Brain microvascular endothelial cell (primary cell): ENCODE measurements around the gene RAB40C.

Experiments
- DNase-seq: peaks from one replicate; pipeline ENCODE4 v3.0.0-alpha.2; 2020
- H3K27ac ChIP-seq: fragments of 250-450 bp; sonication (Bioruptor Pico); 2 replicates; pipeline ENCODE4 v1.5.1; 2020; ENCODE audit warnings: mild to moderate bottlenecking, moderate library complexity
- H3K27me3 ChIP-seq: fragments of 250-450 bp; sonication (Bioruptor Pico); replicated peaks from 2 replicates; pipeline ENCODE4 v1.5.1; 2020; ENCODE audit warnings: mild to moderate bottlenecking
- H3K36me3 ChIP-seq: fragments of 250-450 bp; sonication (Bioruptor Pico); replicated peaks from 2 replicates; pipeline ENCODE4 v1.5.1; 2020; ENCODE audit warnings: mild to moderate bottlenecking
- H3K4me3 ChIP-seq: 2 replicates; pipeline ENCODE4 v1.5.1; 2011; ENCODE audit warnings: low read depth, mild to moderate bottlenecking, control low read depth, low read length, moderate library complexity
- in situ Hi-C: cut with HindIII; loops from 2 replicates; pipeline ENCODE4 v1.10.0; 2017; ENCODE audit warnings: low sequenced_read_pairs, low pct_ligation_motif_present
- TF ChIP-seq, protein P1 (sequence below): IDR thresholded peaks from 2 replicates; pipeline ENCODE4 v1.5.1; 2011; ENCODE audit warnings: low read depth, mild to moderate bottlenecking, moderate library complexity, low read length, control low read depth, inconsistent platforms; ENCODE audit errors: missing control alignments

The RAB40C gene

DNA sequence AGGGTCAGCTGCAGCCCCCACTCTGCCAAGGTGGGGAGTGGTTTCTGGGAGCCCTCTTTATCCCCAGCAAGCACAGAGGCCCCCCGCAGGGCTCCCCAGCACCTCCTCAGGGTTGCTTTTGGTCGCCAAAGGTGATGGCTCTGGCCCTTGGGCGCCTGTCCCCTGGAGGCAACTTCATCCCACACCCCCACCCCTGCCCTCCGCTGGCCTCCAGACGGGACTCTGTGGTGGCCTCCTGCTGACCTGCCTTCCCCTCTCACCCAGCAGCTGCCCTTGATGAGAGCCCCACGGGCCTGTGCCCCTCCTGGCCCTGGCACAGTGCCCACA is 70.2 kb downstream of the RAB40C start:
- Histone ChIP-seq H3K4me3 (no peak overlapping the region), H3K27ac (no peak overlapping the region), H3K36me3 (peaks cover 8% of the 10 kb centered on the region), H3K27me3 (no peaks in the 10 kb centered on the region)
- in situ Hi-C loops, result no loop called here
- no peak for DNase-seq
- TF ChIP-seq, protein P1, sequence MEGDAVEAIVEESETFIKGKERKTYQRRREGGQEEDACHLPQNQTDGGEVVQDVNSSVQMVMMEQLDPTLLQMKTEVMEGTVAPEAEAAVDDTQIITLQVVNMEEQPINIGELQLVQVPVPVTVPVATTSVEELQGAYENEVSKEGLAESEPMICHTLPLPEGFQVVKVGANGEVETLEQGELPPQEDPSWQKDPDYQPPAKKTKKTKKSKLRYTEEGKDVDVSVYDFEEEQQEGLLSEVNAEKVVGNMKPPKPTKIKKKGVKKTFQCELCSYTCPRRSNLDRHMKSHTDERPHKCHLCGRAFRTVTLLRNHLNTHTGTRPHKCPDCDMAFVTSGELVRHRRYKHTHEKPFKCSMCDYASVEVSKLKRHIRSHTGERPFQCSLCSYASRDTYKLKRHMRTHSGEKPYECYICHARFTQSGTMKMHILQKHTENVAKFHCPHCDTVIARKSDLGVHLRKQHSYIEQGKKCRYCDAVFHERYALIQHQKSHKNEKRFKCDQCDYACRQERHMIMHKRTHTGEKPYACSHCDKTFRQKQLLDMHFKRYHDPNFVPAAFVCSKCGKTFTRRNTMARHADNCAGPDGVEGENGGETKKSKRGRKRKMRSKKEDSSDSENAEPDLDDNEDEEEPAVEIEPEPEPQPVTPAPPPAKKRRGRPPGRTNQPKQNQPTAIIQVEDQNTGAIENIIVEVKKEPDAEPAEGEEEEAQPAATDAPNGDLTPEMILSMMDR, result no peak

GRCh38 chr16:660459-661183 is 70.8 kb downstream of the RAB40C start:
- no peak overlapping the region for H3K27ac ChIP-seq
- DNase-seq, result peak; percentile 63
- H3K4me3 ChIP-seq, result peak overlapping the region; percentile 26
- in situ Hi-C loops, result no loop called here
- TF ChIP-seq, protein P1, result peak; percentile 65
- H3K27me3 ChIP-seq, result no peaks in the 10 kb centered on the region
- peaks cover 8% of the 10 kb centered on the region for H3K36me3 ChIP-seq

GRCh38 chr16:661184-661821 is 71.4 kb downstream of the RAB40C start:
- H3K27me3 ChIP-seq, result no peaks in the 10 kb centered on the region
- peak overlapping the region; percentile 15 for H3K4me3 ChIP-seq
- in situ Hi-C loops, result no loop called here
- TF ChIP-seq, protein P1, result peak; percentile 2
- peaks cover 8% of the 10 kb centered on the region for H3K36me3 ChIP-seq
- no peak overlapping the region for H3K27ac ChIP-seq
- DNase-seq, result no peak

DNA sequence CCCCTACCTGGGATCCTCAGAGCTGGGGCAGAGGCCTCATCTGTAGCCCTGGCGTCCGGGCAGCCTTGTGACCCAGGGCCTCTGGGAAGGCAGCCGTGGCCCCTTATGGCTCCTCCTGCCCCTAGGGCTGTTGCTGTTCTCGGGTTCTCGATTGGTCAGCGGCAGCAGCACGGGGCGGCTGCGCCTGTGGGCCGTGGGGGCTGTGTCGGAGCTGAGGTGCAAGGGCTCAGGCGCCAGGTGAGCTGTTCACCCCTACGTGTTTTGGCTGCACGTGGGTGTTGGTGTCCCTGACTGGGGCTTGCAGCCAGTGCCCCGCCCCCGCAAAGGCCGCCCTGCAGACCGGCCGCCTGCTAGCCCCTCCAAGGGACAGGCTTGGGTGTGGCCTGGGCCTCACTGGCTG is 72.2 kb downstream of the RAB40C start:
- Histone ChIP-seq H3K27me3 (no peaks in the 10 kb centered on the region), H3K4me3 (no peak overlapping the region), H3K27ac (no peak overlapping the region), H3K36me3 (peaks cover 6% of the 10 kb centered on the region)
- TF ChIP-seq, protein P1, result no peak
- in situ Hi-C loops, result no loop called here
- DNase-seq, result no peak

DNA sequence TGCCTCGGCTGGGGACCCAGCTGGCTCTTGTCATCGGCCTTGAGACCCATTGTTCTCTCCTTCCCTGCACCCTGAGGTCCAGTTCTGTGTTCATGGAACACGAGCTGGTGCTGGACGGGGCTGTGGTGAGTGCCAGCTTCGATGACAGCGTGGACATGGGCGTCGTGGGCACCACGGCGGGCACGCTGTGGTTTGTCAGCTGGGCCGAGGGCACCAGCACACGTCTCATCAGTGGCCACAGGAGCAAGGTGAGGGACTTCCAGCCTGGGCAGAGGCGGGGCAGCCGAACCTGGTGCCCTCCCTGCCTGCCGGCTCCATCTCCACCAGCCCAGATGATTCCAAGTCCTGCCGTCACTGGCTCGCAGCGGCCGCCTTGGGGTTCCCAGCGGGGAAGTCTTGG is 72.7 kb downstream of the RAB40C start:
- TF ChIP-seq, protein P1, result no peak
- H3K4me3 ChIP-seq, result no peak overlapping the region

More for the DNA sequence above, 72.7 kb downstream of the RAB40C start:
- no peak for DNase-seq
- H3K27me3 ChIP-seq, result no peaks in the 10 kb centered on the region
- H3K36me3 ChIP-seq, result peaks cover 6% of the 10 kb centered on the region
- in situ Hi-C loops, result no loop called here
- H3K27ac ChIP-seq, result no peak overlapping the region
